Vagina (tissue), 2 donors: ENCODE measurements around the gene ZNF473. TPM values are rescaled to one million over a fixed set of nuclear protein-coding genes. Genes with fewer than 3 reads are reported as not detected.
"Not testable (repeated sequence)": the region's sequence is repeated elsewhere in the genome, so short reads cannot be mapped to it uniquely, and the experiment has no call there.

Source experiments
- DNase-seq, 2 donors: peaks; one replicate each; pipeline ENCODE4 v3.0.0-alpha.2; 2017; ENCODE audit errors: extremely low spot score in 2 of 2
- H3K27ac ChIP-seq: fragments of 200-600 bp; sonication (generic); one replicate; pipeline ENCODE4 v1.5.1; 2019
- H3K27me3 ChIP-seq: fragments of 200-600 bp; sonication (generic); one replicate; pipeline ENCODE4 v1.5.1; 2019
- H3K36me3 ChIP-seq, 2 donors: fragments of 200-600 bp; sonication (generic); one replicate each; pipeline ENCODE4 v1.5.1; 2017 to 2019
- H3K4me1 ChIP-seq: fragments of 200-600 bp; sonication (generic); one replicate; pipeline ENCODE4 v1.5.1; 2019
- H3K4me3 ChIP-seq, 2 donors: fragments of 200-600 bp; sonication (generic); 1 replicate in 1 of 2; 2 replicates in 1 of 2; pipeline ENCODE4 v1.5.1; 2016 to 2019
- H3K9me3 ChIP-seq: fragments of 200-600 bp; sonication (generic); one replicate; pipeline ENCODE4 v1.5.1; 2019
- POLR2A ChIP-seq, 2 donors: fragments of 450-650 bp; IDR thresholded peaks; one replicate each; pipeline ENCODE4 v1.6.1; 2017; ENCODE audit warnings: antibody characterized with exemption in 2 of 2, mild to moderate bottlenecking in 2 of 2, moderate library complexity in 2 of 2
- POLR2AphosphoS5 ChIP-seq, 2 donors: sonication (generic); formaldehyde crosslinking; IDR thresholded peaks; one replicate each; pipeline ENCODE4 v1.9.0; 2017; ENCODE audit warnings: antibody characterized with exemption in 2 of 2, mild to moderate bottlenecking in 2 of 2, low read depth in 1 of 2; ENCODE audit not compliant: insufficient read depth in 1 of 2
- intact Hi-C: fragments of 100-400 bp; cut with DNase I; formaldehyde crosslinking; loops from one replicate; pipeline ENCODE4 v1.15.1; 2023
- total RNA-seq: library from RNA; depleted of rRNA; stranded (reverse); fragments of >200 nt; gene quantifications from one replicate; pipeline ENCODE4 v1.2.3, GENCODE V29; 2016
- TF ChIP-seq, protein P1 (sequence below), 3 experiments: fragments of 450-650 bp in 2 of 3; fragments of 200-600 bp in 1 of 3; sonication (generic) in 1 of 3; IDR thresholded peaks; one replicate each; pipeline ENCODE4 v1.5.1; 2017 to 2019; ENCODE audit warnings: antibody characterized with exemption in 3 of 3, mild to moderate bottlenecking in 2 of 3, moderate library complexity in 2 of 3

ZNF473 gene
- total RNA-seq, 1 donor from 2014 or later, result 11.5 TPM

DNA sequence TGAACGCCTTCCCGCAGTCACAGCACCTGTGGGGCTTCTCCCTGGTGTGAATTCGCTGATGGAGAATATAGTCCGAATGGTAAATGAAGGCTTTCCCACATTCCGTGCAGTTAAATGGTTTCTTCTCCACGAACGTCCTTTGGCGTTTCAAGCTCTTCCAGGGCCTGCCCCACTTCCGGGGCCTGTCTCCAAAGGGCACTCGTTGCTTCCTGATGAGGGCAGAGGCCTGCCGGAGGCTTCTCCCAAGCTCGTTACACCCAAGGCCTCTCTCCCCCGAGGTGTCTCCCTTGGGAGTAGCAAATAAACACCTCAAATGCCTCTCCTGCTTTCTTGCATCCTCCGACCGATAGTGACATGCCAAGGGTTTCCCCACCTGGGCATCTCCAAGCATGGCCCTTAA lies 34.3 kb downstream of the ZNF473 start:
- H3K4me1 ChIP-seq, result no peaks in the 10 kb centered on the region
- no peak for DNase-seq
- TF ChIP-seq, protein P1, sequence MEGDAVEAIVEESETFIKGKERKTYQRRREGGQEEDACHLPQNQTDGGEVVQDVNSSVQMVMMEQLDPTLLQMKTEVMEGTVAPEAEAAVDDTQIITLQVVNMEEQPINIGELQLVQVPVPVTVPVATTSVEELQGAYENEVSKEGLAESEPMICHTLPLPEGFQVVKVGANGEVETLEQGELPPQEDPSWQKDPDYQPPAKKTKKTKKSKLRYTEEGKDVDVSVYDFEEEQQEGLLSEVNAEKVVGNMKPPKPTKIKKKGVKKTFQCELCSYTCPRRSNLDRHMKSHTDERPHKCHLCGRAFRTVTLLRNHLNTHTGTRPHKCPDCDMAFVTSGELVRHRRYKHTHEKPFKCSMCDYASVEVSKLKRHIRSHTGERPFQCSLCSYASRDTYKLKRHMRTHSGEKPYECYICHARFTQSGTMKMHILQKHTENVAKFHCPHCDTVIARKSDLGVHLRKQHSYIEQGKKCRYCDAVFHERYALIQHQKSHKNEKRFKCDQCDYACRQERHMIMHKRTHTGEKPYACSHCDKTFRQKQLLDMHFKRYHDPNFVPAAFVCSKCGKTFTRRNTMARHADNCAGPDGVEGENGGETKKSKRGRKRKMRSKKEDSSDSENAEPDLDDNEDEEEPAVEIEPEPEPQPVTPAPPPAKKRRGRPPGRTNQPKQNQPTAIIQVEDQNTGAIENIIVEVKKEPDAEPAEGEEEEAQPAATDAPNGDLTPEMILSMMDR (IDR thresholded peaks at IDR 0.05), result no peak
- no peak for TF ChIP-seq POLR2A (IDR thresholded peaks at IDR 0.05)
- no peak for TF ChIP-seq POLR2AphosphoS5 (IDR thresholded peaks at IDR 0.05; ENCODE audit: insufficient read depth in 1 of 2, low read depth in 1 of 2)
- H3K4me3 ChIP-seq, result no peak overlapping the region
- no peaks in the 10 kb centered on the region for H3K27me3 ChIP-seq
- intact Hi-C loops, result no loop called here
- no peaks in the 10 kb centered on the region for H3K36me3 ChIP-seq
- H3K27ac ChIP-seq, result no peak overlapping the region
- no peaks in the 10 kb centered on the region for H3K9me3 ChIP-seq

DNA sequence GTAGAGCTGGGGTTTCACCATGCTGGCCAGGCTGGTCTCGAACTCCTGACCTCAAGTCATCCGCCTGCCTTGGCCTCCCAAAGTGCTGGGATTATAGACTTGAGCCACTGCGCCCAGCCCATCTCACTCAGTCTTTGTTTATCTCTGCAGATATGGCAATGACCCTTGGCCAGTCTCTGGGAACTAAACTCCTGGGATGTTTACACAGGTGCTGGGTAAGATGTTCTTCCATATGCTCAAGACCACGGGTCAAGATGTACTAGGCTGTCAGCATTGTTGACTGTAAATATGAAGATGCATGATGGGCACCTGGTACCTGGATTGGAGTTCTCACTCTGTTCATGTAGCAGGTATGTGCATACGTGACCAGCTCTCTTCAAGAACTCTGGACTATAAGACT lies 35.8 kb downstream of the ZNF473 start:
- intact Hi-C loops, result no loop called here
- TF ChIP-seq, protein P1 (IDR thresholded peaks at IDR 0.05), result no peak
- no peak for TF ChIP-seq POLR2AphosphoS5 (IDR thresholded peaks at IDR 0.05; ENCODE audit: insufficient read depth in 1 of 2, low read depth in 1 of 2)
- TF ChIP-seq POLR2A (IDR thresholded peaks at IDR 0.05), result no peak

DNA sequence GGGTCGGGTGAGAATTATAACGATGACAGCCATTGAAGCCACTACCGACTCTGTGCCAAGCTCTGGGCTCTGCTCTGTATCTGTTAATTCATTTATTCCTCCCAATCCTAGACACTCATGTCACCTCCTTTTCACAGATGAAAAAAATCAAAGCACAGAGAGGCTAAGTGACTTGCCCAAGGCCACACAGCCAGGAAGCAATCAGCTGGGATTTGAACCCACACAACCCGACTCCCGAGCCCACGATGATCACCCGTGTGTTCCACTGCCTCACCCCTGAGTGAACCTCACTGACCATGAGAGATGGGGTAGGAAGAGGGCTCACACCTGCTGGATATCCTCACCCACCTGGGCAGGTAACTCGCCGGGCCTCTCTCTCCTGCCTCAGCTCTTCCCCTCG lies 40.1 kb downstream of the ZNF473 start:
- no peaks in the 10 kb centered on the region for H3K4me1 ChIP-seq
- no peak for DNase-seq
- no peak overlapping the region for H3K27ac ChIP-seq
- no peaks in the 10 kb centered on the region for H3K9me3 ChIP-seq
- no peak overlapping the region for H3K4me3 ChIP-seq
- intact Hi-C loops, result no loop called here
- H3K36me3 ChIP-seq, result no peaks in the 10 kb centered on the region
- no peak for TF ChIP-seq POLR2AphosphoS5 (IDR thresholded peaks at IDR 0.05; ENCODE audit: insufficient read depth in 1 of 2, low read depth in 1 of 2)
- TF ChIP-seq, protein P1 (IDR thresholded peaks at IDR 0.05), result no peak
- no peak for TF ChIP-seq POLR2A (IDR thresholded peaks at IDR 0.05)
- H3K27me3 ChIP-seq, result no peaks in the 10 kb centered on the region

More for the DNA sequence above, 35.8 kb downstream of the ZNF473 start:
- Histone ChIP-seq H3K9me3 (no peaks in the 10 kb centered on the region), H3K27ac (no peak overlapping the region), H3K4me3 (no peak overlapping the region), H3K27me3 (no peaks in the 10 kb centered on the region), H3K36me3 (no peaks in the 10 kb centered on the region), H3K4me1 (no peaks in the 10 kb centered on the region)
- no peak for DNase-seq

DNA sequence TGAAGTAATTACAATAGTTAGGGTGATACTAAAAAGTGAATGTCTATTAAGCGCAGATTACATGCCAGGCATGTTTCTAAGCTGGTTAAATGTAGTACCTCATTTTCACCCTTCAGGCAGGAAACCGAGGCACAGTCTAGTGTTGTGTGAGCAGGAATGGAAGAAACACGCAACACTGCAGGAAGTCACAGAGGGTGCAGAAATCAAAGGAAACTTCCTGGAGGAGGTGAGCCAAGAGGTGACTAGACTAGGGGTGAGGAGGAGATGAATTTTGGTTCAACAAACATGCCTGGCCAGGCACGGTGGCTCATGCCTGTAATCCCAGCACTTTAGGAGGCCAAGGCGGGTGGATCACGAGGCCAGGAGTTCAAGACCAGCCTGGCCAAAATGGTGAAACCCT lies 41.8 kb downstream of the ZNF473 start:
- no peaks in the 10 kb centered on the region for H3K9me3 ChIP-seq
- H3K4me3 ChIP-seq, result no peak overlapping the region
- intact Hi-C loops, result no loop called here
- TF ChIP-seq, protein P1 (IDR thresholded peaks at IDR 0.05), result no peak
- TF ChIP-seq POLR2AphosphoS5 (IDR thresholded peaks at IDR 0.05; ENCODE audit: insufficient read depth in 1 of 2, low read depth in 1 of 2) (no peak), POLR2A (IDR thresholded peaks at IDR 0.05) (no peak)
- H3K27ac ChIP-seq, result no peak overlapping the region
- no peaks in the 10 kb centered on the region for H3K4me1 ChIP-seq
- H3K27me3 ChIP-seq, result no peaks in the 10 kb centered on the region
- DNase-seq, result no peak
- H3K36me3 ChIP-seq, result no peaks in the 10 kb centered on the region

DNA sequence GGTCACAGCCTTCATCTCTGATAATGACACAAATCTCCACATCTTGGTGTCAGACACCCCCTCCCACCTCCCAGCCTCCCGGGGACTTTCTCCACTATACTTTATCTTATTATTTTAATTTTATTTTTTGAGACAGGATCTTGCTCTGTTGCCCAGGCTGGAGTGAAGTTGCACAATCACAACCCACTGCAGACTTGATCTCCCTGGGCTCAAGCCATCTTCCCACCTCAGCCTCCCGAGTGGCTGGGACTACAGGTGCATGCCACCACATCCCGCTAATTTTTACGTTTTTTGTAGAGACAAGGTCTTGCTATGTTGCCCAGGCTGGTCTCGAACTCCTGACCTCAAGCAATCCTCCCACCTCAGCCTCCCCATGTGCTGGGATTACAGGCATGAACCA lies 42.6 kb downstream of the ZNF473 start:
- not testable (repeated sequence) for DNase-seq

DNA sequence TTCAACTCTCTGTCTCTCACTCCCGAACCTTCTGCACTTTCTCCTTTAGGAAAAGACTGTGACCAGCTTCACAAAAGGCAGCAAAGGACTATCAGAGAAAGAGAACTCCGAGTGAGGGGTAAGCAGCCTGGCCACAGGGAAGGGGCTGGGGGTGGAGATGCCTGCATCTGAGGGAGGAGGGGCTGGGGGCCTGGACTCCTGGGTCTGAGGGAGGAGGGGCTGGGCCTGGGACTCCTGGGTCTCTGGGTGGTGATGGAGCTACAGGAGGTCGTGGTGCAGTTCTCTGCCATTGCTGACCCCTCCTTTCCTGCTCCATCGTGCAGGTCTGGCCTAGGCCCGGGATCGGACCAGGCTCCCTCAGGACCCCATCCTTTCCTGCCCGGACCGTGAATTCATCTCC lies 49.3 kb downstream of the ZNF473 start:
- H3K4me3 ChIP-seq, H3K27ac ChIP-seq, H3K9me3 ChIP-seq, DNase-seq, H3K4me1 ChIP-seq, H3K36me3 ChIP-seq, intact Hi-C loops, H3K27me3 ChIP-seq: not testable (repeated sequence)

More for the DNA sequence above, 42.6 kb downstream of the ZNF473 start:
- H3K4me3 ChIP-seq, intact Hi-C loops, H3K36me3 ChIP-seq, H3K27ac ChIP-seq, H3K4me1 ChIP-seq, H3K9me3 ChIP-seq, H3K27me3 ChIP-seq: not testable (repeated sequence)

DNA sequence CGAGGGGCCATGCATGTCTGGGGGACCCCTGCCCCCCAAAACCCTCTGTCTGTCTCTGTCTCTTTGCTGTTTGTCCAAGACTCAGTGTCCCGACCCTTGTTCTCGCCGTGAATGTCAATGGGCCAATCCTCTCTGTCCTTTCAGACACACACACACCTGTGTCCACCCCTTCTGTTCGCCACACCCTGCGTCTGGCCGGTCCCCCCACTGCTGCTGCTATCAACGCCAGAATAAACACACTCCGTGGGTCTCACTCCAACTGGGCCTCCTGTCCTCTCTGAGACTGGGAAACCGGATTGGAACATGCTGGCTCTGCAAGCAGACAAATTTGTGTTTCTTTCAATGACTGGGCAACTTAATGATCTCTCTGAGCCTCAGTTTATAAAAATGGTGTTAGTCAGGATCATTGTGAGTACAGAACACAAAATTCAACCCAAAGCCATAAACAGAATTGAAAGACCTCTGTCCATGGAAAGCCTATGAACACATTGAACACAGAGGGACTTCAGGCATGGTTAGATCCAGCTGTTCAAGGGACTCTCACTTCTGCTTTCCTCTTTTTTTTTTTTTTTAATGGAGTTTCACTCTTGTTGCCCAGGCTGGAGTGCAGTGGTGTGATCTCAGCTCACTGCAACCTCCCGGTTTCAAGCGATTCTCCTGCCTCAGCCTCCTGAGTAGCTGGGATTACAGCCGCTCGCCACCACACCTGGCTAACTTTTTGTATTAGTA lies 50.0 kb downstream of the ZNF473 start:
- H3K4me3 ChIP-seq, H3K4me1 ChIP-seq, DNase-seq, H3K27ac ChIP-seq, intact Hi-C loops, H3K36me3 ChIP-seq, H3K27me3 ChIP-seq, H3K9me3 ChIP-seq: not testable (repeated sequence)

DNA sequence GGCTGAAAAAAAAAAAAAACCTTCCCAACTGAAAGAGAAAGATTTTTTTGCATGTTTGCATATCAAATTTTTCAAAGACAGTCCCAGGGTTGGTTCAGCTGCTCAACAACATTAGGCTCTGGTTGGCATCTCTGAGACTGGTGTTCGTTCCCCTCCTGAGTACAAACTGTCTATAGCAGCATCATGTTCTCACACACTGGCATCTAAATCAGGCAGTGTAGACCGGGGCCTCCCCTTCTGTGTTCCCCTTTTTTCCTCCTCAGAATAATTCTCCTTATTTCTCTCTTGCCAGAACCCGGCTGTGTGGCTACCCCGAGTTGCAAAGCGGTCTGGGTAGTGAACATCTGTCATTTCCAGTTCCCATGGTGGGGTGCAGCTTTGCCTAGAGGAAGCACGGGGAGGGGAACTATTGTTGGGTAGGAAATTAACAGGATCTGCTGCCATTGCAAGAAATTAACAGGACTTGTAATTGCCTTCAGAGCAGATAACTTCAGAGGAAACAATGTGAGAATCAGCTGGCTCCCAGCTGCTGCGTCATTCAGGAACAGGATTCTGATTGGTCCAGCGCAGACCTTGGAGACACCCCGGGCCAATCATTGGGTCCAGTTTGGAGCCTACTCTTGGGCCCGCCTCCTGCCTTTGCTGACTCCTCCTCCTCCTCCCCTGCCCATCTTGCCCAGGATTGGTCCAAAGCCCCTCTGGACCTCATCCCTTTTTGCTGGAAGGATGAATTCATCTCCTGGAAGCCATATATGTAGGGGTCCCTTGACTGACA lies 51.0 kb downstream of the ZNF473 start:
- DNase-seq, H3K36me3 ChIP-seq, H3K27ac ChIP-seq, H3K4me3 ChIP-seq, H3K9me3 ChIP-seq, H3K27me3 ChIP-seq, H3K4me1 ChIP-seq, intact Hi-C loops: not testable (repeated sequence)
